DND-41 (cell line): Measurements from ENCODE around the gene CTNNA1.

Experiments
- ATAC-seq: fragments of 200-7000 bp; cut with Tn5 transposase; 3 replicates; pipeline ENCODE4 v1.9.1; 2021; ENCODE audit warnings: low read depth; ENCODE audit not compliant: insufficient read depth
- DNase-seq: peaks from one replicate; pipeline ENCODE4 v3.0.0-alpha.2; 2020
- H2AFZ ChIP-seq: 2 replicates; pipeline ENCODE4 v1.6.0; 2012; ENCODE audit warnings: low read depth, low read length
- H3K27ac ChIP-seq: 2 replicates; pipeline ENCODE4 v1.5.1; 2012; ENCODE audit warnings: low read length, inconsistent platforms
- H3K27me3 ChIP-seq: fragments of 200-600 bp; sonication (generic); 2 replicates; pipeline ENCODE4 v1.6.0; 2012; ENCODE audit warnings: low read length, mild to moderate bottlenecking, inconsistent platforms; ENCODE audit not compliant: insufficient read depth, poor library complexity
- H3K36me3 ChIP-seq: 2 replicates; pipeline ENCODE4 v1.5.1; 2012; ENCODE audit warnings: low read length, inconsistent platforms; ENCODE audit not compliant: insufficient read depth
- H3K4me1 ChIP-seq: 2 replicates; pipeline ENCODE4 v1.5.1; 2012; ENCODE audit warnings: mild to moderate bottlenecking, low read length; ENCODE audit not compliant: insufficient read depth
- H3K4me2 ChIP-seq: 2 replicates; pipeline ENCODE4 v1.6.0; 2012; ENCODE audit warnings: mild to moderate bottlenecking, moderate library complexity, low read length, inconsistent platforms; ENCODE audit not compliant: insufficient read depth
- H3K4me3 ChIP-seq, 2 experiments: fragments of 200-600 bp in 1 of 2; shearing (Covaris generic) in 1 of 2; 2 replicates each; pipeline ENCODE4 v1.5.1; 2012 to 2016; ENCODE audit warnings: inconsistent platforms in 2 of 2, low read length in 2 of 2, mild to moderate bottlenecking in 2 of 2, low read depth in 1 of 2, moderate library complexity in 1 of 2
- H3K79me2 ChIP-seq: 2 replicates; pipeline ENCODE4 v1.6.0; 2012; ENCODE audit warnings: low read length, inconsistent platforms; ENCODE audit not compliant: insufficient read depth
- H3K9ac ChIP-seq: 2 replicates; pipeline ENCODE4 v1.6.0; 2012; ENCODE audit warnings: low read depth, mild to moderate bottlenecking, inconsistent platforms, low read length, moderate library complexity
- H3K9me3 ChIP-seq: 2 replicates; pipeline ENCODE4 v1.5.1; 2012; ENCODE audit warnings: low read length, moderate library complexity, mild to moderate bottlenecking, inconsistent platforms; ENCODE audit not compliant: insufficient read depth, severe bottlenecking
- H4K20me1 ChIP-seq: 2 replicates; pipeline ENCODE4 v1.6.0; 2012; ENCODE audit warnings: low read length; ENCODE audit not compliant: insufficient read depth
- CTCF ChIP-seq: IDR thresholded peaks from 2 replicates; pipeline ENCODE4 v1.5.1; 2012; ENCODE audit warnings: borderline replicate concordance, low read length, moderate library complexity, mild to moderate bottlenecking; ENCODE audit not compliant: poor library complexity, severe bottlenecking; ENCODE audit errors: extremely low read depth
- EZH2 ChIP-seq: IDR thresholded peaks from 3 replicates; pipeline ENCODE4 v1.6.1; 2012; ENCODE audit warnings: borderline replicate concordance, low read depth, mild to moderate bottlenecking, moderate library complexity, low read length, inconsistent platforms; ENCODE audit not compliant: severe bottlenecking

The CTNNA1 gene

GRCh38 chr5:138762110-138762509, 8.9 kb downstream of the CTNNA1 start:
- no peak overlapping the region for H3K4me3 ChIP-seq
- no peak overlapping the region for H3K27ac ChIP-seq
- no peaks in the 10 kb centered on the region for H3K9me3 ChIP-seq
- DNase-seq (no peak), ATAC-seq (no peak)
- TF ChIP-seq CTCF: no peak
- TF ChIP-seq EZH2: no peak
- H3K4me1 ChIP-seq: peaks cover 20% of the 10 kb centered on the region
- no peak overlapping the region for H2AFZ ChIP-seq
- H4K20me1 ChIP-seq: no peaks in the 10 kb centered on the region
- no peaks in the 10 kb centered on the region for H3K36me3 ChIP-seq
- H3K79me2 ChIP-seq: no peaks in the 10 kb centered on the region
- H3K4me2 ChIP-seq: no peak overlapping the region
- no peak overlapping the region for H3K9ac ChIP-seq
- H3K27me3 ChIP-seq: no peaks in the 10 kb centered on the region

- Histone ChIP-seq H4K20me1 (no peaks in the 10 kb centered on the region), H3K9ac (no peak overlapping the region), H3K4me3 (no peak overlapping the region), H3K27me3 (no peaks in the 10 kb centered on the region), H2AFZ (no peak overlapping the region), H3K4me2 (no peak overlapping the region), H3K9me3 (no peaks in the 10 kb centered on the region), H3K36me3 (no peaks in the 10 kb centered on the region), H3K79me2 (no peaks in the 10 kb centered on the region), H3K4me1 (peaks cover 20% of the 10 kb centered on the region), H3K27ac (no peak overlapping the region)
- TF ChIP-seq CTCF (no peak), EZH2 (no peak)
- DNase-seq: no peak
- no peak for ATAC-seq
Observed at GRCh38 chr5:138763037-138763778, 10.0 kb downstream of the CTNNA1 start.

GRCh38 chr5:138770291-138770690, 17.1 kb downstream of the CTNNA1 start:
- Histone ChIP-seq H3K9me3 (no peaks in the 10 kb centered on the region), H4K20me1 (no peaks in the 10 kb centered on the region), H3K36me3 (no peaks in the 10 kb centered on the region), H3K4me2 (no peak overlapping the region), H3K27ac (no peak overlapping the region), H3K4me3 (no peak overlapping the region), H3K4me1 (no peaks in the 10 kb centered on the region), H2AFZ (no peak overlapping the region), H3K79me2 (no peaks in the 10 kb centered on the region), H3K9ac (no peak overlapping the region), H3K27me3 (no peaks in the 10 kb centered on the region)
- TF ChIP-seq CTCF: no peak
- TF ChIP-seq EZH2: no peak
- no peak for ATAC-seq
- no peak for DNase-seq
